ENCODE results near the gene ATXN2L.
A peak's percentile ranks its signal among the peaks of the same experiment; 100 is the strongest.
"Not testable (repeated sequence)": the region's sequence is repeated elsewhere in the genome, so short reads cannot be mapped to it uniquely, and the experiment has no call there.

ATXN2L gene

GRCh38 chr16:28822520-28823290 is at the start of gene ATXN2L:
Gene ATXN2L (plus strand): TSS chr16:28822999. CDS start chr16:28823260, 261 bp downstream.
- peak; percentile 88 to 92 for DNase-seq

GRCh38 chr16:28781697-28782096 is 41.1 kb upstream of the ATXN2L start:
- DNase-seq, result not testable (repeated sequence)

GRCh38 chr16:28782357-28782756 is 40.4 kb upstream of the ATXN2L start:
- DNase-seq, result not testable (repeated sequence)

- DNase-seq, result not testable (repeated sequence)
These were observed 20.4 kb upstream of the ATXN2L start for GRCh38 chr16:28802235-28803019.

- DNase-seq, result not testable (repeated sequence)
These were observed 15.2 kb upstream of the ATXN2L start for GRCh38 chr16:28807445-28808120.

- DNase-seq, result no peak
These were observed 2.8 kb upstream of the ATXN2L start for GRCh38 chr16:28820016-28820415.

- not testable (repeated sequence) for DNase-seq
These were observed 2.3 kb upstream of the ATXN2L start for GRCh38 chr16:28820546-28820945.

GRCh38 chr16:28821874-28822519 is 802 bp upstream of the ATXN2L start:
- no peak for DNase-seq

- no peak for DNase-seq
These were observed 583 bp downstream of the ATXN2L start for GRCh38 chr16:28823291-28823872.

GRCh38 chr16:28823873-28824716 is 1.3 kb downstream of the ATXN2L start:
- peak; percentile 93 for DNase-seq

- DNase-seq, result no peak
These were observed 1.8 kb downstream of the ATXN2L start for GRCh38 chr16:28824717-28824973.

- no peak for DNase-seq
These were observed 3.3 kb downstream of the ATXN2L start for GRCh38 chr16:28826141-28826540.

- DNase-seq, result no peak
These were observed 6.9 kb downstream of the ATXN2L start for GRCh38 chr16:28829747-28830146.

- no peak for DNase-seq
These were observed 7.7 kb downstream of the ATXN2L start for GRCh38 chr16:28830531-28830930.

GRCh38 chr16:28834349-28834748 is 11.6 kb downstream of the ATXN2L start:
- no peak for DNase-seq

GRCh38 chr16:28834873-28835863 is 12.4 kb downstream of the ATXN2L start:
- DNase-seq, result no peak

GRCh38 chr16:28835864-28836760 is 13.3 kb downstream of the ATXN2L start:
- no peak for DNase-seq

GRCh38 chr16:28836761-28837064 is 13.9 kb downstream of the ATXN2L start:
- no peak for DNase-seq

- no peak for DNase-seq
These were observed 15.1 kb downstream of the ATXN2L start for GRCh38 chr16:28837672-28838557.

Data from NCI-H2081 (cell line).